HCT116 (cell line): Measurements from ENCODE around the gene CD2BP2.
"Not testable (repeated sequence)": the region's sequence is repeated elsewhere in the genome, so short reads cannot be mapped to it uniquely, and the experiment has no call there.

Experiments
- EZH2 ChIP-seq: fragments of 200-600 bp; sonication (generic); IDR thresholded peaks from 2 replicates; pipeline ENCODE4 v1.6.1; 2017; ENCODE audit warnings: antibody characterized with exemption, mixed run types
- JUND ChIP-seq: IDR thresholded peaks from 2 replicates; pipeline ENCODE4 v1.6.1; 2012
- POLR2A ChIP-seq: IDR thresholded peaks from 2 replicates; pipeline ENCODE4 v1.7.0; 2011; ENCODE audit warnings: borderline replicate concordance; ENCODE audit not compliant: insufficient read depth, insufficient read length; ENCODE audit errors: extremely low read depth
- POLR2AphosphoS5 ChIP-seq: IDR thresholded peaks from 2 replicates; pipeline ENCODE4 v1.6.1; 2011; ENCODE audit warnings: mild to moderate bottlenecking, low read depth, low read length, moderate library complexity
- REST ChIP-seq: IDR thresholded peaks from 2 replicates; pipeline ENCODE4 v1.6.1; 2012; ENCODE audit warnings: low read depth
- SRF ChIP-seq: IDR thresholded peaks from 2 replicates; pipeline ENCODE4 v1.6.1; 2012; ENCODE audit warnings: low read depth
- ZFX ChIP-seq: fragments of 450-650 bp; IDR thresholded peaks from 2 replicates; pipeline ENCODE4 v1.6.1; 2017
- ZNF274 ChIP-seq: fragments of 200-500 bp; sonication (Bioruptor generic); IDR thresholded peaks from 2 replicates; pipeline ENCODE4 v1.6.1; 2014; ENCODE audit warnings: mild to moderate bottlenecking, low read depth, low read length, inconsistent platforms
- TF ChIP-seq, protein P1 (sequence below), 3 experiments: fragments of 200-600 bp in 1 of 3; sonication (generic) in 1 of 3; IDR thresholded peaks in 2 of 3; conservative IDR thresholded peaks in 1 of 3; 2 replicates each; pipeline ENCODE4 v1.5.1; 2012 to 2017; ENCODE audit warnings: low read depth in 2 of 3, low read length in 2 of 3, antibody characterized with exemption in 1 of 3, borderline replicate concordance in 1 of 3, control low read depth in 1 of 3, mild to moderate bottlenecking in 1 of 3, mixed read lengths in 1 of 3, mixed run types in 1 of 3, moderate library complexity in 1 of 3; ENCODE audit not compliant: insufficient read depth in 1 of 3

DNA sequence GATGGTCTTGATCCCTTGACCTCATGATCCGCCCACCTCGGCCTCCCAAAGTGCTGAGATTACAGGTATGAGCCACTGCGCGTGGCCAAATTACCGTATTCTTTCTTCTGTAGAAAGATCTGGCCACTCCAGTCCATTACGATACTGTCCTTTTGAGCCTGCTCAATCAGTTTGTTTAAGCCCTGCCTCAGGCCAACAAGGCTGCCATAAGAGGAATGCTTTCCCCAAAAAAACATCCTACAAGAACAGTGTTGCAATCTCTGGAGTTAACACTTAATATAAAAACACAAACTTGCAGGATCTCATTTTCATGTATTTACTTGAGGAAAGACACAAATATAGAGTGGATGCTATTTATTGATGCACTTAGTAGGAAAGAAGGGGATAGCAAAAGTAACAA is 30.9 kb downstream of the CD2BP2 start:
- TF ChIP-seq POLR2AphosphoS5, POLR2A, EZH2, JUND, ZNF274, ZFX, SRF, REST: not testable (repeated sequence)
- TF ChIP-seq, protein P1, sequence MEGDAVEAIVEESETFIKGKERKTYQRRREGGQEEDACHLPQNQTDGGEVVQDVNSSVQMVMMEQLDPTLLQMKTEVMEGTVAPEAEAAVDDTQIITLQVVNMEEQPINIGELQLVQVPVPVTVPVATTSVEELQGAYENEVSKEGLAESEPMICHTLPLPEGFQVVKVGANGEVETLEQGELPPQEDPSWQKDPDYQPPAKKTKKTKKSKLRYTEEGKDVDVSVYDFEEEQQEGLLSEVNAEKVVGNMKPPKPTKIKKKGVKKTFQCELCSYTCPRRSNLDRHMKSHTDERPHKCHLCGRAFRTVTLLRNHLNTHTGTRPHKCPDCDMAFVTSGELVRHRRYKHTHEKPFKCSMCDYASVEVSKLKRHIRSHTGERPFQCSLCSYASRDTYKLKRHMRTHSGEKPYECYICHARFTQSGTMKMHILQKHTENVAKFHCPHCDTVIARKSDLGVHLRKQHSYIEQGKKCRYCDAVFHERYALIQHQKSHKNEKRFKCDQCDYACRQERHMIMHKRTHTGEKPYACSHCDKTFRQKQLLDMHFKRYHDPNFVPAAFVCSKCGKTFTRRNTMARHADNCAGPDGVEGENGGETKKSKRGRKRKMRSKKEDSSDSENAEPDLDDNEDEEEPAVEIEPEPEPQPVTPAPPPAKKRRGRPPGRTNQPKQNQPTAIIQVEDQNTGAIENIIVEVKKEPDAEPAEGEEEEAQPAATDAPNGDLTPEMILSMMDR (IDR thresholded peaks at IDR 0.05 in 2 of 3, conservative IDR thresholded peaks at IDR 0.05 in 1 of 3; ENCODE audit: borderline replicate concordance in 1 of 3, insufficient read depth in 1 of 3, low read depth in 2 of 3, low read length in 2 of 3) = not testable (repeated sequence)
